K562 (cell line): ENCODE data around the gene RPS8. TPM values are rescaled to one million over a fixed set of nuclear protein-coding genes. Genes with fewer than 3 reads are reported as not detected.
A peak's percentile ranks its signal among the peaks of the same experiment; 100 is the strongest.
"Not testable (repeated sequence)": the region's sequence is repeated elsewhere in the genome, so short reads cannot be mapped to it uniquely, and the experiment has no call there.

Experiments used
- ATAC-seq: fragments of 200-7000 bp; cut with Tn5 transposase; 3 replicates; pipeline ENCODE4 v1.9.1; 2020; ENCODE audit warnings: moderate library complexity
- BruUV-seq: library from RNA; stranded (reverse); fragments of 400-500 nt; replicated peaks from 2 replicates; lab custom pipeline; 2021; lab: Mats Ljungman, UMichigan
- CTCF ChIA-PET: fragments of 300-600 bp; formaldehyde crosslinking; extraction: SDS; loops from one replicate; lab custom pipeline; 2021; ENCODE audit warnings: low intra/inter-chr PET ratio; lab: Yijun Ruan, JAX
- POLR2A ChIA-PET: fragments of 300-600, 350-650 bp; sonication (Branson Sonifier 250); formaldehyde crosslinking; extraction: SDS; loops from one replicate; lab custom pipeline; 2021; ENCODE audit warnings: antibody characterized with exemption, inconsistent platforms; lab: Yijun Ruan, JAX
- DNase-seq, 4 experiments: peaks; one replicate each; pipeline versions ENCODE4 v3.0.0 to v3.0.0-alpha.2; 2011 to 2018; ENCODE audit warnings: low spot score in 3 of 4, mixed read lengths in 3 of 4; ENCODE audit errors: extremely low read depth in 1 of 4
- FAIRE-seq: peaks from 2 replicates; lab custom pipeline; 2011; peaks lifted over from hg19 to GRCh38; lab: Jason Lieb, UNC
- H2AFZ ChIP-seq: 2 replicates; pipeline ENCODE4 v1.6.0; 2011; ENCODE audit warnings: low read depth, low read length, control low read depth, inconsistent platforms
- H3K27ac ChIP-seq: fragments of 200-600 bp; 3 replicates; pipeline ENCODE4 v1.8.0; 2011; ENCODE audit warnings: low read depth, mild to moderate bottlenecking, control low read depth, inconsistent platforms, low read length, moderate library complexity, mixed read lengths; ENCODE audit errors: extremely low read depth
- H3K27me3 ChIP-seq, 2 experiments: fragments of 300-600 bp in 1 of 2; 2 replicates in 1 of 2; 3 replicates in 1 of 2; pipeline versions ENCODE4 v1.6.0 to v1.8.0; 2011; ENCODE audit warnings: inconsistent platforms in 2 of 2, low read length in 2 of 2, mild to moderate bottlenecking in 1 of 2, mixed read lengths in 1 of 2, moderate library complexity in 1 of 2; ENCODE audit not compliant: control insufficient read depth in 2 of 2, insufficient read depth in 2 of 2
- H3K36me3 ChIP-seq: fragments of 300-600 bp; 3 replicates; pipeline ENCODE4 v1.8.0; 2011; ENCODE audit warnings: mild to moderate bottlenecking, low read length, inconsistent platforms; ENCODE audit not compliant: control insufficient read depth, insufficient read depth
- H3K4me1 ChIP-seq, 2 experiments: fragments of 200-600 bp in 1 of 2; replicated peaks in 1 of 2; 2 replicates in 1 of 2; 3 replicates in 1 of 2; pipeline versions ENCODE4 v1.5.1 to v1.8.0; 2011; ENCODE audit warnings: inconsistent platforms in 2 of 2, low read length in 2 of 2, mild to moderate bottlenecking in 1 of 2, mixed read lengths in 1 of 2, moderate library complexity in 1 of 2; ENCODE audit not compliant: control insufficient read depth in 2 of 2, insufficient read depth in 2 of 2
- H3K4me2 ChIP-seq: 2 replicates; pipeline ENCODE4 v1.6.1; 2011; ENCODE audit warnings: low read length, control low read depth, inconsistent platforms, mixed read lengths; ENCODE audit not compliant: insufficient read depth
- H3K4me3 ChIP-seq: fragments of 200-600 bp; sonication (generic), shearing (Covaris generic); 2 replicates; pipeline ENCODE4 v1.5.1; 2016; ENCODE audit warnings: control low read depth, inconsistent platforms
- H3K79me2 ChIP-seq: fragments of 200-600 bp; 3 replicates; pipeline ENCODE4 v1.8.0; 2011; ENCODE audit warnings: low read length, inconsistent platforms; ENCODE audit not compliant: control insufficient read depth, insufficient read depth
- H3K9ac ChIP-seq, 2 experiments: 2 replicates each; pipeline versions ENCODE4 v1.6.0 to v1.6.1; 2011; ENCODE audit warnings: low read depth in 2 of 2, low read length in 2 of 2, control low read depth in 1 of 2, inconsistent platforms in 1 of 2, mild to moderate bottlenecking in 1 of 2, mixed read lengths in 1 of 2; ENCODE audit not compliant: insufficient read depth in 1 of 2
- H3K9me1 ChIP-seq: one replicate; pipeline ENCODE4 v1.6.0; 2011; ENCODE audit warnings: inconsistent platforms, mild to moderate bottlenecking, low read length, moderate library complexity; ENCODE audit not compliant: control insufficient read depth, insufficient read depth
- H3K9me3 ChIP-seq: replicated peaks from 2 replicates; pipeline ENCODE4 v1.5.1; 2011; ENCODE audit warnings: low read depth, low read length, inconsistent platforms; ENCODE audit not compliant: control insufficient read depth, insufficient read depth
- H4K20me1 ChIP-seq: replicated peaks from 2 replicates; pipeline ENCODE4 v1.6.1; 2011; ENCODE audit warnings: low read length, inconsistent platforms, mixed read lengths; ENCODE audit not compliant: control insufficient read depth, insufficient read depth
- ATF7 ChIP-seq: fragments of 450-650 bp; IDR thresholded peaks from 2 replicates; pipeline ENCODE4 v1.7.1; 2014; ENCODE audit warnings: mild to moderate bottlenecking, moderate library complexity
- BRF1 ChIP-seq: IDR thresholded peaks from 3 replicates; pipeline ENCODE4 v1.6.1; 2011; ENCODE audit warnings: borderline replicate concordance, mild to moderate bottlenecking; ENCODE audit not compliant: insufficient read length; ENCODE audit errors: extremely low read depth
- MECOM ChIP-seq: fragments of 250-450 bp; sonication (Bioruptor Pico); IDR thresholded peaks from 2 replicates; pipeline ENCODE4 v1.8.0; 2022; ENCODE audit warnings: inconsistent platforms
- MXI1 ChIP-seq: IDR thresholded peaks from 2 replicates; pipeline ENCODE4 v1.6.1; 2011; ENCODE audit warnings: low read depth, mild to moderate bottlenecking, improper control_type of control experiment, low read length
- ZNF740 ChIP-seq, 3 experiments: fragments of 200-800 bp in 1 of 3; sonication (Bioruptor generic) in 1 of 3; sonication (generic) in 1 of 3; formaldehyde crosslinking in 1 of 3; IDR thresholded peaks; 2 replicates each; pipeline versions ENCODE4 v1.6.1 to v1.8.0; 2016 to 2022; ENCODE audit warnings: mild to moderate bottlenecking in 2 of 3, missing compliant biosample characterization in 2 of 3, missing genetic modification characterization in 2 of 3, missing genetic modification reagents in 1 of 3
- WGBS: fragments of 100-300 bp; shearing (Covaris generic); methylation state at CpG from one replicate; pipeline ENCODE4 v1.1.6; 2016; ENCODE audit warnings: low coverage, mixed read lengths; ENCODE audit not compliant: insufficient coverage; ENCODE audit errors: missing lambda C conversion rate; 5-methylcytosine and 5-hydroxymethylcytosine counted together
- in situ Hi-C: fragments of 300-500 bp; cut with MboI; formaldehyde crosslinking; loops from 4 replicates; pipeline ENCODE4 v1.15.0; 2018; ENCODE audit warnings: inconsistent platforms, mixed read lengths
- intact Hi-C: fragments of 100-400 bp; cut with micrococcal nuclease; formaldehyde crosslinking; loops from 2 replicates; pipeline ENCODE4 v1.14.2; 2022
- polyA plus RNA-seq, 8 experiments: library from polyadenylated mRNA; depleted of rRNA in 4 of 8; stranded (reverse) in 5 of 8; unstranded in 3 of 8; fragments of >200 nt; fragmentation: Nextera tagmentation in 2 of 8; fragmentation: Illumina TruSeq in 1 of 8; extraction: Ambion mirVana in 2 of 8; extraction: Trizol in 1 of 8; gene quantifications; 2 replicates each; pipeline versions ENCODE4 v1.2.1 to v1.2.3, GENCODE V29; 2011 to 2014; ENCODE audit warnings: inconsistent platforms in 1 of 8, missing spikeins in 1 of 8
- total RNA-seq, 7 experiments: library from RNA; depleted of rRNA in 6 of 7; stranded (reverse); fragments of >200 nt in 6 of 7; fragmentation: Illumina TruSeq in 2 of 7; extraction: Trizol in 2 of 7; gene quantifications; 2 replicates each; pipeline versions ENCODE4 v1.2.1 to v1.2.3, GENCODE V29; 2011 to 2021; ENCODE audit warnings: low replicate concordance in 1 of 7

The RPS8 gene
- total and polyA plus RNA-seq, 9 of the 15 experiments (the other 6 are each of a cell fraction or from before 2014, with no cell fraction given), result 2,431 to 4,168 (median 3,109) TPM

GRCh38 chr1:44810762-44811105, 35.4 kb downstream of the RPS8 start:
- Histone ChIP-seq H3K36me3 (peaks cover 13% of the 10 kb centered on the region; the same call in 2 of the 3 replicates), H3K9ac (peak overlapping the region in 1 of 2 experiments; percentile 24; a peak in 1 of 4 replicates), H3K4me1 (peaks cover 59 to 67% of the 10 kb centered on the region in 2 experiments), H3K79me2 (peaks cover 13% of the 10 kb centered on the region; the same call in 1 of the 3 replicates)
- H3K27ac ChIP-seq; DNase-seq; FAIRE-seq; H4K20me1 ChIP-seq; H3K9me3 ChIP-seq; ATAC-seq; H3K27me3 ChIP-seq; H3K9me1 ChIP-seq; in situ Hi-C loops; H3K4me2 ChIP-seq; BruUV-seq; intact Hi-C loops; CTCF ChIA-PET; H2AFZ ChIP-seq; H3K4me3 ChIP-seq; TF ChIP-seq ZNF740 (tag; IDR thresholded peaks at IDR 0.05): not testable (repeated sequence)
- POLR2A ChIA-PET, result interaction anchor here (2.3 to 16.9 kb wide), 4 partner anchors 8 to 89 kb away, joined by 7 to 594 read pairs (median 46); partner anchors contain the start of genes PLK3 and RPS8
- TF ChIP-seq ZNF740 (CRISPR knock-in tag; IDR thresholded peaks at IDR 0.05), result 0 out of 2 replicates have a peak, but pooled peaks have one; percentile 12
- 79% methylated on average over 4 of the region's 4 CpGs for WGBS

GRCh38 chr1:44811234-44811633, 35.9 kb downstream of the RPS8 start:
- H3K4me2 ChIP-seq, result peak overlapping the region; percentile 13; the same call in 1 of the 2 replicates
- no TSS peak for BruUV-seq
- CTCF ChIA-PET, result no interaction called here
- peaks cover 13% of the 10 kb centered on the region; the same call in 1 of the 3 replicates for H3K79me2 ChIP-seq
- peaks cover 8% of the 10 kb centered on the region; the same call in 2 of the 3 replicates for H3K36me3 ChIP-seq
- H3K4me3 ChIP-seq, result no peak overlapping the region
- TF ChIP-seq MXI1 (no peak), MECOM (0 out of 2 replicates have a peak, but pooled peaks have one; percentile 8), BRF1 (no peak), ATF7 (no peak)
- no peak for ATAC-seq
- 39% methylated on average over 8 of the region's 8 CpGs for WGBS
- DNase-seq, result no peak
- H3K9me1 ChIP-seq, result peaks cover 6% of the 10 kb centered on the region
- H4K20me1 ChIP-seq, result no peaks in the 10 kb centered on the region
- in situ Hi-C loops, result no loop called here
- POLR2A ChIA-PET, result interaction anchor here (0.6 to 16.9 kb wide), 5 partner anchors 8 to 201 kb away, joined by 3 to 594 read pairs (median 7); partner anchors contain the start of genes RPS8 and UROD
- intact Hi-C loops, result no loop called here
- peaks cover 58 to 62% of the 10 kb centered on the region in 2 experiments for H3K4me1 ChIP-seq
- H3K9me3 ChIP-seq, result no peaks in the 10 kb centered on the region; the same call in 1 of the 2 replicates
- H3K27ac ChIP-seq, result peak overlapping the region; percentile 29; the same call in 1 of the 3 replicates
- no peak for FAIRE-seq
- peak overlapping the region; percentile 35; the same call in 1 of the 2 replicates for H2AFZ ChIP-seq
- H3K9ac ChIP-seq, result no peak overlapping the region; a peak in 1 of 4 replicates
- H3K27me3 ChIP-seq, result no peaks in the 10 kb centered on the region
